Activated CD8-positive, alpha-beta T cell treated with anti-CD3 and anti-CD28 coated beads, Interleukin-2, amount 10 ng/mL, durations not matched to agents 7 days and 5 days (primary cell): ENCODE results near the gene HIRIP3. TPM values are rescaled to one million over a fixed set of nuclear protein-coding genes. Genes with fewer than 3 reads are reported as not detected.

Source experiments
- ATAC-seq: fragments of 150-1000 bp; cut with Tn5 transposase; one replicate; pipeline ENCODE4 v1.10.0; 2021; ENCODE audit warnings: moderate library complexity
- CTCF ChIA-PET: fragments of 350-600 bp; sonication (Branson Sonifier 250); formaldehyde crosslinking; loops from one replicate; lab custom pipeline; 2021; ENCODE audit warnings: antibody characterized with exemption; lab: Charles Lee
- POLR2A ChIA-PET: fragments of 350-600 bp; sonication (Branson Sonifier 250); formaldehyde crosslinking; loops from one replicate; lab custom pipeline; 2021; ENCODE audit warnings: antibody characterized with exemption; lab: Charles Lee
- DNase-seq: peaks from one replicate; pipeline ENCODE4 v3.0.0-alpha.2; 2020
- H3K27ac Mint-ChIP-seq: one replicate; pipeline ENCODE4 v1.8.0; 2021; ENCODE audit warnings: mild to moderate bottlenecking, mixed read lengths
- H3K27me3 Mint-ChIP-seq: one replicate; pipeline ENCODE4 v1.8.0; 2021; ENCODE audit warnings: low read depth, mixed read lengths
- H3K36me3 Mint-ChIP-seq: one replicate; pipeline ENCODE4 v1.8.0; 2021; ENCODE audit warnings: low read depth, mixed read lengths
- H3K4me1 Mint-ChIP-seq: one replicate; pipeline ENCODE4 v1.8.0; 2021; ENCODE audit warnings: low read depth, mixed read lengths
- H3K4me3 Mint-ChIP-seq: one replicate; pipeline ENCODE4 v1.8.0; 2021; ENCODE audit warnings: mild to moderate bottlenecking, mixed read lengths
- H3K9me3 Mint-ChIP-seq: one replicate; pipeline ENCODE4 v1.8.0; 2022; ENCODE audit warnings: mixed read lengths; ENCODE audit not compliant: insufficient read depth
- total RNA-seq, 2 experiments: library from RNA; stranded (reverse); gene quantifications; one replicate each; pipeline ENCODE4 v1.2.3, GENCODE V29; 2021

HIRIP3 gene
- total RNA-seq, 2 experiments from 2014 or later: 46.4 to 47.3 TPM

- Mint-ChIP-seq H3K4me1 (no peaks in the 10 kb centered on the region), H3K36me3 (peaks cover 55% of the 10 kb centered on the region), H3K27me3 (no peaks in the 10 kb centered on the region), H3K9me3 (no peaks in the 10 kb centered on the region), H3K27ac (no peak overlapping the region), H3K4me3 (no peak overlapping the region)
- no peak for ATAC-seq
- CTCF ChIA-PET: no interaction called here
- DNase-seq: no peak
- POLR2A ChIA-PET: no interaction called here
Observed at GRCh38 chr16:29988346-29989075, 6.9 kb downstream of the HIRIP3 start.

DNA sequence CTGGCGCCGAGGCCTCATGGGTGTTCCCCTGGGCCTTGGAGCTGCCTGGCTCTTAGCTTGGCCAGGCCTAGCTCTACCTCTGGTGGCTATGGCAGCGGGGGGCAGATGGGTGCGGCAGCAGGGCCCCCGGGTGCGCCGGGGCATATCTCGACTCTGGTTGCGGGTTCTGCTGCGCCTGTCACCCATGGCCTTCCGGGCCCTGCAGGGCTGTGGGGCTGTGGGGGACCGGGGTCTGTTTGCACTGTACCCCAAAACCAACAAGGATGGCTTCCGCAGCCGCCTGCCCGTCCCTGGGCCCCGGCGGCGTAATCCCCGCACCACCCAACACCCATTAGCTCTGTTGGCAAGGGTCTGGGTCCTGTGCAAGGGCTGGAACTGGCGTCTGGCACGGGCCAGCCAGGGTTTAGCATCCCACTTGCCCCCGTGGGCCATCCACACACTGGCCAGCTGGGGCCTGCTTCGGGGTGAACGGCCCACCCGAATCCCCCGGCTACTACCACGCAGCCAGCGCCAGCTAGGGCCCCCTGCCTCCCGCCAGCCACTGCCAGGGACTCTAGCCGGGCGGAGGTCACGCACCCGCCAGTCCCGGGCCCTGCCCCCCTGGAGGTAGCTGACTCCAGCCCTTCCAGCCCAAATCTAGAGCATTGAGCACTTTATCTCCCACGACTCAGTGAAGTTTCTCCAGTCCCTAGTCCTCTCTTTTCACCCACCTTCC is 7.9 kb downstream of the HIRIP3 start:
- H3K9me3 Mint-ChIP-seq: no peaks in the 10 kb centered on the region
- CTCF ChIA-PET: no interaction called here
- ATAC-seq (no peak), DNase-seq (no peak)
- H3K4me1 Mint-ChIP-seq: no peaks in the 10 kb centered on the region
- H3K4me3 Mint-ChIP-seq: no peak overlapping the region
- POLR2A ChIA-PET: interaction anchor here (0.6 kb wide), 1 partner anchor 211 kb away, joined by 3 read pairs; no protein-coding TSS in a partner anchor
- no peaks in the 10 kb centered on the region for H3K27me3 Mint-ChIP-seq
- H3K27ac Mint-ChIP-seq: no peak overlapping the region
- H3K36me3 Mint-ChIP-seq: peaks cover 57% of the 10 kb centered on the region

DNA sequence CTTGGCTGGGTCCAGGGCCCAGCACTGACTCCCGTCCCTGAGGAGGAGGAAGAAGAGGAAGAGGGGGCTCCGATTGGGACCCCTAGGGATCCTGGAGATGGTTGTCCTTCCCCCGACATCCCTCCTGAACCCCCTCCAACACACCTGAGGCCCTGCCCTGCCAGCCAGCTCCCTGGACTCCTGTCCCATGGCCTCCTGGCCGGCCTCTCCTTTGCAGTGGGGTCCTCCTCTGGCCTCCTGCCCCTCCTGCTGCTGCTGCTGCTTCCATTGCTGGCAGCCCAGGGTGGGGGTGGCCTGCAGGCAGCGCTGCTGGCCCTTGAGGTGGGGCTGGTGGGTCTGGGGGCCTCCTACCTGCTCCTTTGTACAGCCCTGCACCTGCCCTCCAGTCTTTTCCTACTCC is 8.5 kb downstream of the HIRIP3 start:
- Mint-ChIP-seq H3K27me3 (no peaks in the 10 kb centered on the region), H3K4me3 (no peak overlapping the region), H3K27ac (no peak overlapping the region), H3K36me3 (peaks cover 59% of the 10 kb centered on the region), H3K4me1 (no peaks in the 10 kb centered on the region), H3K9me3 (no peaks in the 10 kb centered on the region)
- DNase-seq: no peak
- POLR2A ChIA-PET: interaction anchor here (0.6 kb wide), 1 partner anchor 211 kb away, joined by 3 read pairs; no protein-coding TSS in a partner anchor
- CTCF ChIA-PET: no interaction called here
- ATAC-seq: no peak

DNA sequence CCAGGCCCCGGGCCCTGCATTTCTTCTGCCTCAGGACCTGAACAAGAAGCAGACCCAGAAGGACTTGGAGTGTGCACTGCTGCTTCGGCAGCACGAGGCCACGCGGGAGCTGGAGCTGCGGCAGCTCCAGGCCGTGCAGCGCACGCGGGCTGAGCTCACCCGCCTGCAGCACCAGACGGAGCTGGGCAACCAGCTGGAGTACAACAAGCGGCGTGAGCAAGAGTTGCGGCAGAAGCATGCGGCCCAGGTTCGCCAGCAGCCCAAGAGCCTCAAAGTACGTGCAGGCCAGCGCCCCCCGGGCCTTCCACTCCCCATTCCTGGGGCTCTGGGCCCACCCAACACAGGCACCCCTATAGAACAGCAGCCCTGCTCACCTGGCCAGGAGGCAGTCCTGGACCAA is 9.2 kb downstream of the HIRIP3 start:
- H3K27ac Mint-ChIP-seq: no peak overlapping the region

GRCh38 chr16:29985271-29985811 is 10.1 kb downstream of the HIRIP3 start:
- DNase-seq (no peak), ATAC-seq (no peak)
- no peaks in the 10 kb centered on the region for H3K9me3 Mint-ChIP-seq
- CTCF ChIA-PET: interaction anchor here (1.2 kb wide), 1 partner anchor 285 kb away, joined by 5 read pairs; no protein-coding TSS in a partner anchor
- H3K27ac Mint-ChIP-seq: no peak overlapping the region
- POLR2A ChIA-PET: interaction anchor here (1.1 to 1.3 kb wide), 2 partner anchors 9 to 11 kb away, joined by 8 to 10 read pairs; no protein-coding TSS in a partner anchor
- no peaks in the 10 kb centered on the region for H3K4me1 Mint-ChIP-seq
- no peak overlapping the region for H3K4me3 Mint-ChIP-seq
- no peaks in the 10 kb centered on the region for H3K27me3 Mint-ChIP-seq
- H3K36me3 Mint-ChIP-seq: peaks cover 65% of the 10 kb centered on the region

More for the DNA sequence above, 9.2 kb downstream of the HIRIP3 start:
- Mint-ChIP-seq H3K4me1 (no peaks in the 10 kb centered on the region), H3K4me3 (no peak overlapping the region), H3K27me3 (no peaks in the 10 kb centered on the region), H3K9me3 (no peaks in the 10 kb centered on the region), H3K36me3 (peaks cover 62% of the 10 kb centered on the region)
- ChIA-PET POLR2A (interaction anchor here (1.1 to 1.3 kb wide), 2 partner anchors 8 to 12 kb away, joined by 8 to 10 read pairs; no protein-coding TSS in a partner anchor), CTCF (no interaction called here)
- DNase-seq: no peak
- no peak for ATAC-seq

DNA sequence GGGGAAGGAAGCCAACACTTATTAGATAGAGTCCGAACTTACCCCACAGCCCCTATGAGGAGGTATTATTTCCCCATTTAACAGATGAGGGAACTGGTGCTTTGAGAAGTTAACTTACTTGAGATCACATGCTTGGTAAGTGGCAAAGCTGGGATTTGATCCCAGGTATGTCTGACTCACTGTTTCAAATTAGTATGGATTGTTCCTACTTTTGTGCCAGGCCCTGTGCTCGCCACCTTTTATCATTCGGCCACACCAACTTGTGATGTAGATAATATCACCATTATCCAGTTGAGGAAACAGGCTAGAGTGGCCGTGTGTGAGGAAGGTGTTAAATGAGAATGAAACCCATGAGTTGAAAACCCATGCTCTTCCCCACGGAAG is 10.7 kb downstream of the HIRIP3 start:
- Mint-ChIP-seq H3K27ac (no peak overlapping the region), H3K4me1 (no peaks in the 10 kb centered on the region), H3K9me3 (no peaks in the 10 kb centered on the region), H3K4me3 (no peak overlapping the region), H3K36me3 (peaks cover 66% of the 10 kb centered on the region), H3K27me3 (no peaks in the 10 kb centered on the region)
- CTCF ChIA-PET: interaction anchor here (1.2 kb wide), 1 partner anchor 284 kb away, joined by 5 read pairs; no protein-coding TSS in a partner anchor
- ATAC-seq (no peak), DNase-seq (no peak)
- POLR2A ChIA-PET: no interaction called here

GRCh38 chr16:29984137-29984763 is 11.2 kb downstream of the HIRIP3 start:
- H3K9me3 Mint-ChIP-seq: no peaks in the 10 kb centered on the region
- H3K27me3 Mint-ChIP-seq: no peaks in the 10 kb centered on the region
- DNase-seq: no peak
- H3K36me3 Mint-ChIP-seq: peaks cover 66% of the 10 kb centered on the region
- no peak overlapping the region for H3K4me3 Mint-ChIP-seq
- ATAC-seq: no peak
- CTCF ChIA-PET: no interaction called here
- POLR2A ChIA-PET: no interaction called here
- H3K4me1 Mint-ChIP-seq: no peaks in the 10 kb centered on the region
- no peak overlapping the region for H3K27ac Mint-ChIP-seq

DNA sequence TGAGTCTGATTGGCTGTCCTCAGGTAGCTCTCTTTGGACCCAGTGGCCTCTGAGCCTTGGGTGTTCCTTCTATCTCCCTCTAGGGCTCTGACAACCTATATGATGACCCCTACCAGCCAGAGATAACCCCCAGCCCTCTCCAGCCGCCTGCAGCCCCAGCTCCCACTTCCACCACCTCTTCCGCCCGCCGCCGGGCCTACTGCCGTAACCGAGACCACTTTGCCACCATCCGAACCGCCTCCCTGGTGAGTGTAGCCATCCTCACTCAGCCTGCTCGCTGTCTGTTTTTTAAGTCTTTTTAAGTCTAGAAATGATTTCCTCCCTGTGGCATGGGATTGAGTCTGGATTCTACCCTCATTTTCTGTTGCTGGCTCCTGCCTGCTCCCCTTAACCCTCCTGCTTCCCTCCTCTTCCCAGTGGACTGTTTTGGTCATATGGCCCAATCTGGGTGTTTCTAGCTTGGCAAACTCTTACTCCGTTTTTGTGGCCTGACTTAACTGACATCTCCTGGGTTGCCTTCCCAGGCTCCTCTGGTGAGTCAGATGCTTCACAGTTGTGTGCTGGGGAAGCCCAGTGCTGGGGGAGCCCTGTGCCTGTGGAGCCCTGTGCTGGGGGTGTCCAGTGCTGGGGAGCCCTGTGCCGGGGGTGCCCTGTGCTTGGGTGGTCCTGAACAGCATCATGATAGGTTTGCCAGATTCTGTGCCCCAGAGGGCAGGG is 11.8 kb downstream of the HIRIP3 start:
- Mint-ChIP-seq H3K27ac (no peak overlapping the region), H3K4me3 (no peak overlapping the region), H3K9me3 (no peaks in the 10 kb centered on the region), H3K27me3 (no peaks in the 10 kb centered on the region), H3K4me1 (no peaks in the 10 kb centered on the region), H3K36me3 (peaks cover 62% of the 10 kb centered on the region)
- DNase-seq: no peak
- CTCF ChIA-PET: no interaction called here
- ATAC-seq: no peak
- POLR2A ChIA-PET: interaction anchor here (1.2 kb wide), 1 partner anchor 9 kb away, joined by 5 read pairs; no protein-coding TSS in a partner anchor

DNA sequence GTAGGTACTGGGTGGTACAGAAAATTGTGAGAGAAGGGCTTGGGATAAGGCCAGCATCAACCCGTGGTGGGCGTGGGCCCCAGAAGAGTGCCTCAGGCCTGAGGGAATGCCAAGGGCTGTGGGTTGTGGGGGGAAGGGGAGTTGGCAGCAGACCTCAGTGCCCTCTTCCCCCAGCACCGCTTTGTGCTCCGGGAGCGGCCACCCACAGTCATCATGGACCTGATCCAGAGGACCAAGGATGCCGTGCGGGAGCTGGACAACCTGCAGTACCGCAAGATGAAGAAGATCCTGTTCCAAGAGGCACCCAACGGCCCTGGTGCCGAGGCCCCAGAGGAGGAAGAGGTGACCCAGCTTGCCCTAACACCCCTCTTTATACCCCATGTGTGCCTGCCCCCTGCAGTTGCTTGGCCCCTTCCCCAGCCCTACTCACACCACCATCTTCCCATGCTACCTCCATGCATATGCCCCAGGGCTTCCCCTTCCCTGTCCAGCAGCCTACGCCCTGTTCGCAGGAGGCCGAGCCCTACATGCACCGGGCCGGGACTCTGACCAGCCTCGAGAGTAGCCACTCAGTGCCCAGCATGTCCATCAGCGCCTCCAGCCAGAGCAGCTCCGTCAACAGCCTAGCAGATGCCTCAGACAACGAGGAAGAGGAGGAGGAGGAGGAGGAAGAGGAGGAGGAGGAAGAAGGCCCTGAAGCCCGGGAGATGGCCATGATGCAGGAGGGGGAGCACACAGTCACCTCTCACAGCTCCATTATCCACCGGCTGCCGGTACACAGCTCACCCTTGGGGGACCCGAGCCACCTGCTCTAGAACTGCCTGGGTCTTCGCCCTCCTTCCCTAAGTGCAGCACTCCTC is 12.6 kb downstream of the HIRIP3 start:
- H3K27me3 Mint-ChIP-seq: no peaks in the 10 kb centered on the region
- ChIA-PET CTCF (interaction anchor here (1.0 to 1.7 kb wide), 2 partner anchors 9 to 22 kb away, joined by 3 to 5 read pairs; partner anchors contain the start of gene TAOK2), POLR2A (interaction anchor here (1.2 kb wide), 1 partner anchor 10 kb away, joined by 5 read pairs; no protein-coding TSS in a partner anchor)
- no peak for DNase-seq
- no peak overlapping the region for H3K27ac Mint-ChIP-seq
- no peaks in the 10 kb centered on the region for H3K4me1 Mint-ChIP-seq
- ATAC-seq: no peak
- H3K4me3 Mint-ChIP-seq: no peak overlapping the region
- H3K36me3 Mint-ChIP-seq: peaks cover 61% of the 10 kb centered on the region
- H3K9me3 Mint-ChIP-seq: no peaks in the 10 kb centered on the region

GRCh38 chr16:29978564-29979270 is 16.7 kb downstream of the HIRIP3 start:
- H3K4me1 Mint-ChIP-seq: peaks cover 29% of the 10 kb centered on the region
- CTCF ChIA-PET: interaction anchor here (0.9 kb wide), 1 partner anchor 288 kb away, joined by 6 read pairs; no protein-coding TSS in a partner anchor

More at GRCh38 chr16:29978564-29979270, 16.7 kb downstream of the HIRIP3 start:
- H3K27ac Mint-ChIP-seq: no peak overlapping the region
- no peaks in the 10 kb centered on the region for H3K9me3 Mint-ChIP-seq
- H3K4me3 Mint-ChIP-seq: no peak overlapping the region
- no peaks in the 10 kb centered on the region for H3K27me3 Mint-ChIP-seq
- H3K36me3 Mint-ChIP-seq: peaks cover 38% of the 10 kb centered on the region
- POLR2A ChIA-PET: no interaction called here
- no peak for DNase-seq
- ATAC-seq: no peak
